ENCODE results near the gene ADAD1. TPM values are rescaled to one million over a fixed set of nuclear protein-coding genes. Genes with fewer than 3 reads are reported as not detected.

The ADAD1 gene
- total RNA-seq, result not detected
- long read RNA-seq, result 0 reads

- no peaks in the 10 kb centered on the region for H3K4me1 ChIP-seq
- no peaks in the 10 kb centered on the region for H3K9me3 ChIP-seq
- no peak for ATAC-seq
- DNase-seq, result no peak
- no peak within 1 kb of the TSS for H3K4me3 ChIP-seq
- no peaks in the 10 kb centered on the region for H3K36me3 ChIP-seq
- H3K27ac ChIP-seq, result no peak within 1 kb of the TSS
- intact Hi-C loops (cut with DNase I), result no loop called here
- no peaks in the 10 kb centered on the region for H3K27me3 ChIP-seq
- no peak for TF ChIP-seq CTCF (IDR thresholded peaks at IDR 0.05)
These were observed at the start of gene ADAD1 for GRCh38 chr4:122378711-122379110. Gene ADAD1, plus strand, starts transcription at chr4:122379011. Its CDS starts 1,059 bp downstream, at chr4:122380070.

- ATAC-seq, result no peak
- H3K4me3 ChIP-seq, result no peak overlapping the region
- DNase-seq, result no peak
- H3K4me1 ChIP-seq, result no peaks in the 10 kb centered on the region
- no peaks in the 10 kb centered on the region for H3K9me3 ChIP-seq
- peaks cover 72% of the 10 kb centered on the region for H3K36me3 ChIP-seq
- no peak overlapping the region for H3K27ac ChIP-seq
- no peaks in the 10 kb centered on the region for H3K27me3 ChIP-seq
- intact Hi-C loops (cut with DNase I), result no loop called here
- no peak for TF ChIP-seq CTCF (IDR thresholded peaks at IDR 0.05)
These were observed 48.8 kb upstream of the ADAD1 start for GRCh38 chr4:122329876-122330565.

- Histone ChIP-seq H3K27ac (no peak overlapping the region), H3K4me1 (no peaks in the 10 kb centered on the region), H3K4me3 (no peak overlapping the region), H3K9me3 (no peaks in the 10 kb centered on the region), H3K27me3 (no peaks in the 10 kb centered on the region), H3K36me3 (peaks cover 79% of the 10 kb centered on the region)
- DNase-seq (no peak), ATAC-seq (no peak)
- TF ChIP-seq CTCF (IDR thresholded peaks at IDR 0.05), result no peak
- intact Hi-C loops (cut with DNase I), result no loop called here
These were observed 47.6 kb upstream of the ADAD1 start for GRCh38 chr4:122331195-122331594.

- intact Hi-C loops (cut with DNase I), result no loop called here
These were observed 44.0 kb upstream of the ADAD1 start for GRCh38 chr4:122334828-122335227.

GRCh38 chr4:122341886-122342285, 36.9 kb upstream of the ADAD1 start:
- TF ChIP-seq CTCF (IDR thresholded peaks at IDR 0.05), result no peak
- intact Hi-C loops (cut with DNase I), result no loop called here
- DNase-seq (no peak), ATAC-seq (no peak)
- Histone ChIP-seq H3K36me3 (peaks cover 61% of the 10 kb centered on the region), H3K4me3 (no peak overlapping the region), H3K4me1 (no peaks in the 10 kb centered on the region), H3K9me3 (no peaks in the 10 kb centered on the region), H3K27ac (no peak overlapping the region), H3K27me3 (no peaks in the 10 kb centered on the region)

More at GRCh38 chr4:122334828-122335227, 44.0 kb upstream of the ADAD1 start:
- no peak overlapping the region for H3K4me3 ChIP-seq
- peaks cover 77% of the 10 kb centered on the region for H3K36me3 ChIP-seq
- TF ChIP-seq CTCF (IDR thresholded peaks at IDR 0.05), result no peak
- no peaks in the 10 kb centered on the region for H3K4me1 ChIP-seq
- ATAC-seq (no peak), DNase-seq (no peak)
- no peak overlapping the region for H3K27ac ChIP-seq
- H3K27me3 ChIP-seq, result no peaks in the 10 kb centered on the region
- H3K9me3 ChIP-seq, result no peaks in the 10 kb centered on the region
